ENCODE results near the gene OBSCN.

DNA sequence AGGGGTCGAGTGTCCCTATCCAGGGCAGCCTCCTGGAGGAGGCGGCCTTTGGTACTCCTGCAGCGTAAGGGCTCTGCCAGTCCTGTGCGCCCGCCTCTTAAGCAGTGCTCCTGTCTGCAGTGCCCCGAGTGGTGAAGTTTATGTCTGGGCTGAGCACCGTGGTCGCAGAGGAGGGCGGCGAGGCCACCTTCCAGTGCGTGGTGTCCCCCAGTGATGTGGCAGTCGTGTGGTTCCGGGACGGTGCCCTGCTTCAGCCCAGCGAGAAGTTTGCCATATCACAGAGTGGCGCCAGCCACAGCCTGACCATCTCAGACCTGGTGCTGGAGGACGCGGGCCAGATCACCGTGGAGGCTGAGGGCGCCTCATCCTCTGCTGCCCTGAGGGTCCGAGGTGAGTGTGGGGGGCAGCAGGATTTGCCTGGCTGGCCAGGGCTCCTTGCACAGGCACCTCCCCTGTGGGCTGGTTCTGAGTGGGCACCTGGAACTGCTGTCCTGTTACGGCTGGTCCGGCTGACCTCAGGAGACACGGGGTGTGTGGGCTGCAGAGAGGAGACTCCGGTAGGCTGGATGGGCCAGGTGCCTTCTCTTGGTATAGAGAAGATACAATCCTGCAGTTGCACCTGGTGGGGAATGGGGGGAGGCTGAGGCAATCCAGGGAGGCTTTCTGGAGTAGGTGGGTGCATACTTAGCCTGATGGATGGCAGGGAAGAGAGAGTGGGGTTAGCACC is 66.8 kb downstream of the OBSCN start:
- TF ChIP-seq CTCF (IDR thresholded peaks at IDR 0.05) (no peak), POLR2A (IDR thresholded peaks at IDR 0.05) (no peak)

Measured in adrenal gland (tissue), 5 donors.